Measurements from ENCODE around the gene CIB2. TPM values are rescaled to one million over a fixed set of nuclear protein-coding genes. Genes with fewer than 3 reads are reported as not detected.

CIB2 gene
- polyA plus RNA-seq, 1 of the 3 experiments (the other 2 are of a cell fraction), result 39.6 TPM

DNA sequence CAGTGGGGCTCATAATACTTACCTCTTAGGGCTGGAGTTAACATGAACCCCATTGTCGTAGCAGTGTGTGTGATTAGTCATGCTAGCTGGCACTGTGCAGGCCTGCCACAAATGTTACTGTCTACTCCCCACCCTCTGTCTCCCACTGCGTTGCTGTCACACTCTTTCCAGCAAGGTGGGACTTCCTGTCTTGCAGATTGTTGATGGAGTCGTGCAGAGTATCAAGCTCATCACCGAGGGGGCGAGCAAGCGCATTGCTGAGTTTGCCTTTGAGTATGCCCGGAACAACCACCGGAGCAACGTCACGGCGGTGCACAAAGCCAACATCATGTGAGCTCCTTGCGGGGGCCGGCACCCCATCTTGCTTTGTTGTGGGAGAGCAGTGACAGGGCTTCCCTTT is 30.8 kb upstream of the CIB2 start (continued):
- TF ChIP-seq SIN3A (IDR thresholded peaks at IDR 0.05; ENCODE audit: borderline replicate concordance, low read depth, low read length), result no peak

DNA sequence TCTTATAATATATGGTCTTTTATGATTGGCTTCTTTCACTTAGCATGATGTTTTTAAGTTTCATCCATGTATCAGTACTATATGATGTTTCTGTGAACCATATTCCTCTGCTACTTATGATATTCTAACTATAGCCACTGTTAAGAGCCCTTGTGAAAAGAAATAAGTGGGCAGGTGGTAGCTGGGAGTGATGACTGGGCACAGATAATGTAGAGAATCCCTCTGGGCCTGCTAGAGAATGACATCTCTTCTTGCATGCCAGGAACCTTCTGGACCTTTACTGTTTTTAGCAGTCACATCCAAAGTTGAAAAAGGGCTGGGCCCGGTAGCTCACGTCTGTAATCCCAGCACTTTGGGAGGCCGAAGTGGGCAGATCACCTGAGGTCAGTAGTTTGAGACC is 28.1 kb upstream of the CIB2 start:
- Histone ChIP-seq H4K20me1 (ENCODE audit: insufficient read depth) (no peaks in the 10 kb centered on the region), H3K4me2 (no peak overlapping the region), H3K4me3 (ENCODE audit: low read depth in 2 of 2, low read length in 1 of 2) (no peak overlapping the region), H2AFZ (ENCODE audit: low read depth) (no peak overlapping the region), H3K9ac (no peak overlapping the region), H3K4me1 (ENCODE audit: control insufficient read depth in 1 of 2, insufficient read depth in 2 of 2, low read depth in 1 of 2, low read length in 1 of 2) (no peaks in the 10 kb centered on the region), H3K9me3 (no peaks in the 10 kb centered on the region), H3K9me2 (no peaks in the 10 kb centered on the region), H3F3A (replicated peaks; ENCODE audit: insufficient read depth) (peaks cover 3% of the 10 kb centered on the region), H3K36me3 (replicated peaks in 1 of 2; ENCODE audit: control insufficient read depth in 1 of 2, insufficient read depth in 2 of 2, low read length in 1 of 2) (peaks cover 29 to 36% of the 10 kb centered on the region in 2 experiments), H3K79me2 (ENCODE audit: insufficient read depth) (peaks cover 3% of the 10 kb centered on the region; the same call in 1 of the 2 replicates), H3K27ac (ENCODE audit: low read depth in 2 of 2, low read length in 1 of 2) (no peak overlapping the region), H3K27me3 (ENCODE audit: insufficient read depth) (no peaks in the 10 kb centered on the region)
- WGBS (ENCODE audit: low lambda C conversion rate), result 97% methylated on average over 3 of the region's 3 CpGs
- no peak for DNase-seq
- TF ChIP-seq, protein P1, sequence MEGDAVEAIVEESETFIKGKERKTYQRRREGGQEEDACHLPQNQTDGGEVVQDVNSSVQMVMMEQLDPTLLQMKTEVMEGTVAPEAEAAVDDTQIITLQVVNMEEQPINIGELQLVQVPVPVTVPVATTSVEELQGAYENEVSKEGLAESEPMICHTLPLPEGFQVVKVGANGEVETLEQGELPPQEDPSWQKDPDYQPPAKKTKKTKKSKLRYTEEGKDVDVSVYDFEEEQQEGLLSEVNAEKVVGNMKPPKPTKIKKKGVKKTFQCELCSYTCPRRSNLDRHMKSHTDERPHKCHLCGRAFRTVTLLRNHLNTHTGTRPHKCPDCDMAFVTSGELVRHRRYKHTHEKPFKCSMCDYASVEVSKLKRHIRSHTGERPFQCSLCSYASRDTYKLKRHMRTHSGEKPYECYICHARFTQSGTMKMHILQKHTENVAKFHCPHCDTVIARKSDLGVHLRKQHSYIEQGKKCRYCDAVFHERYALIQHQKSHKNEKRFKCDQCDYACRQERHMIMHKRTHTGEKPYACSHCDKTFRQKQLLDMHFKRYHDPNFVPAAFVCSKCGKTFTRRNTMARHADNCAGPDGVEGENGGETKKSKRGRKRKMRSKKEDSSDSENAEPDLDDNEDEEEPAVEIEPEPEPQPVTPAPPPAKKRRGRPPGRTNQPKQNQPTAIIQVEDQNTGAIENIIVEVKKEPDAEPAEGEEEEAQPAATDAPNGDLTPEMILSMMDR (IDR thresholded peaks at IDR 0.05), result no peak
- TF ChIP-seq, protein P2, sequence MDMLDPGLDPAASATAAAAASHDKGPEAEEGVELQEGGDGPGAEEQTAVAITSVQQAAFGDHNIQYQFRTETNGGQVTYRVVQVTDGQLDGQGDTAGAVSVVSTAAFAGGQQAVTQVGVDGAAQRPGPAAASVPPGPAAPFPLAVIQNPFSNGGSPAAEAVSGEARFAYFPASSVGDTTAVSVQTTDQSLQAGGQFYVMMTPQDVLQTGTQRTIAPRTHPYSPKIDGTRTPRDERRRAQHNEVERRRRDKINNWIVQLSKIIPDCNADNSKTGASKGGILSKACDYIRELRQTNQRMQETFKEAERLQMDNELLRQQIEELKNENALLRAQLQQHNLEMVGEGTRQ (IDR thresholded peaks at IDR 0.05; ENCODE audit: borderline replicate concordance, low read depth, low read length), result no peak
- TF ChIP-seq, protein P3, sequence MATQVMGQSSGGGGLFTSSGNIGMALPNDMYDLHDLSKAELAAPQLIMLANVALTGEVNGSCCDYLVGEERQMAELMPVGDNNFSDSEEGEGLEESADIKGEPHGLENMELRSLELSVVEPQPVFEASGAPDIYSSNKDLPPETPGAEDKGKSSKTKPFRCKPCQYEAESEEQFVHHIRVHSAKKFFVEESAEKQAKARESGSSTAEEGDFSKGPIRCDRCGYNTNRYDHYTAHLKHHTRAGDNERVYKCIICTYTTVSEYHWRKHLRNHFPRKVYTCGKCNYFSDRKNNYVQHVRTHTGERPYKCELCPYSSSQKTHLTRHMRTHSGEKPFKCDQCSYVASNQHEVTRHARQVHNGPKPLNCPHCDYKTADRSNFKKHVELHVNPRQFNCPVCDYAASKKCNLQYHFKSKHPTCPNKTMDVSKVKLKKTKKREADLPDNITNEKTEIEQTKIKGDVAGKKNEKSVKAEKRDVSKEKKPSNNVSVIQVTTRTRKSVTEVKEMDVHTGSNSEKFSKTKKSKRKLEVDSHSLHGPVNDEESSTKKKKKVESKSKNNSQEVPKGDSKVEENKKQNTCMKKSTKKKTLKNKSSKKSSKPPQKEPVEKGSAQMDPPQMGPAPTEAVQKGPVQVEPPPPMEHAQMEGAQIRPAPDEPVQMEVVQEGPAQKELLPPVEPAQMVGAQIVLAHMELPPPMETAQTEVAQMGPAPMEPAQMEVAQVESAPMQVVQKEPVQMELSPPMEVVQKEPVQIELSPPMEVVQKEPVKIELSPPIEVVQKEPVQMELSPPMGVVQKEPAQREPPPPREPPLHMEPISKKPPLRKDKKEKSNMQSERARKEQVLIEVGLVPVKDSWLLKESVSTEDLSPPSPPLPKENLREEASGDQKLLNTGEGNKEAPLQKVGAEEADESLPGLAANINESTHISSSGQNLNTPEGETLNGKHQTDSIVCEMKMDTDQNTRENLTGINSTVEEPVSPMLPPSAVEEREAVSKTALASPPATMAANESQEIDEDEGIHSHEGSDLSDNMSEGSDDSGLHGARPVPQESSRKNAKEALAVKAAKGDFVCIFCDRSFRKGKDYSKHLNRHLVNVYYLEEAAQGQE (IDR thresholded peaks at IDR 0.05; ENCODE audit: low read depth, low read length), result no peak
- TF ChIP-seq, protein P4, sequence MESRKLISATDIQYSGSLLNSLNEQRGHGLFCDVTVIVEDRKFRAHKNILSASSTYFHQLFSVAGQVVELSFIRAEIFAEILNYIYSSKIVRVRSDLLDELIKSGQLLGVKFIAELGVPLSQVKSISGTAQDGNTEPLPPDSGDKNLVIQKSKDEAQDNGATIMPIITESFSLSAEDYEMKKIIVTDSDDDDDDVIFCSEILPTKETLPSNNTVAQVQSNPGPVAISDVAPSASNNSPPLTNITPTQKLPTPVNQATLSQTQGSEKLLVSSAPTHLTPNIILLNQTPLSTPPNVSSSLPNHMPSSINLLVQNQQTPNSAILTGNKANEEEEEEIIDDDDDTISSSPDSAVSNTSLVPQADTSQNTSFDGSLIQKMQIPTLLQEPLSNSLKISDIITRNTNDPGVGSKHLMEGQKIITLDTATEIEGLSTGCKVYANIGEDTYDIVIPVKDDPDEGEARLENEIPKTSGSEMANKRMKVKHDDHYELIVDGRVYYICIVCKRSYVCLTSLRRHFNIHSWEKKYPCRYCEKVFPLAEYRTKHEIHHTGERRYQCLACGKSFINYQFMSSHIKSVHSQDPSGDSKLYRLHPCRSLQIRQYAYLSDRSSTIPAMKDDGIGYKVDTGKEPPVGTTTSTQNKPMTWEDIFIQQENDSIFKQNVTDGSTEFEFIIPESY (IDR thresholded peaks at IDR 0.05; ENCODE audit: borderline replicate concordance, low read depth), result no peak
- TF ChIP-seq MEF2A (IDR thresholded peaks at IDR 0.05; ENCODE audit: borderline replicate concordance, low read depth) (no peak), RXRA (IDR thresholded peaks at IDR 0.05; ENCODE audit: borderline replicate concordance, low read depth) (no peak), GABPA (IDR thresholded peaks at IDR 0.05; ENCODE audit: low read depth) (no peak), NRF1 (IDR thresholded peaks at IDR 0.05; ENCODE audit: low read depth, low read length) (no peak), EZH2phosphoT487 (IDR thresholded peaks at IDR 0.05; ENCODE audit: borderline replicate concordance, low read depth) (no peak), GATA2 (CRISPR knock-in tag; IDR thresholded peaks at IDR 0.05) (no peak), NFIC (IDR thresholded peaks at IDR 0.05; ENCODE audit: borderline replicate concordance) (no peak), CHD2 (IDR thresholded peaks at IDR 0.05; ENCODE audit: low read length, partially characterized antibody) (no peak)
- TF ChIP-seq, protein P5, sequence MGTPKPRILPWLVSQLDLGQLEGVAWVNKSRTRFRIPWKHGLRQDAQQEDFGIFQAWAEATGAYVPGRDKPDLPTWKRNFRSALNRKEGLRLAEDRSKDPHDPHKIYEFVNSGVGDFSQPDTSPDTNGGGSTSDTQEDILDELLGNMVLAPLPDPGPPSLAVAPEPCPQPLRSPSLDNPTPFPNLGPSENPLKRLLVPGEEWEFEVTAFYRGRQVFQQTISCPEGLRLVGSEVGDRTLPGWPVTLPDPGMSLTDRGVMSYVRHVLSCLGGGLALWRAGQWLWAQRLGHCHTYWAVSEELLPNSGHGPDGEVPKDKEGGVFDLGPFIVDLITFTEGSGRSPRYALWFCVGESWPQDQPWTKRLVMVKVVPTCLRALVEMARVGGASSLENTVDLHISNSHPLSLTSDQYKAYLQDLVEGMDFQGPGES (IDR thresholded peaks at IDR 0.05; ENCODE audit: low read depth, low read length), result no peak
- ChIA-PET POLR2A (interaction anchor here (0.6 kb wide), 1 partner anchor 380 kb away, joined by 7 read pairs; no protein-coding TSS in a partner anchor), CTCF (interaction anchor here (0.9 to 1.7 kb wide), 3 partner anchors 18 to 81 kb away, joined by 4 to 5 read pairs (median 4); no protein-coding TSS in a partner anchor)
